Cardiac fibroblast (primary cell): Measurements from ENCODE around the gene SYNDIG1.

Experiments used
- DNase-seq, 2 donors: peaks; one replicate each; pipeline versions ENCODE4 v3.0.0 to v3.0.0-alpha.2; 2010; ENCODE audit warnings: low read depth in 2 of 2
- H3K4me3 ChIP-seq, 2 donors: replicated peaks in 1 of 2; 1 replicate in 1 of 2; 2 replicates in 1 of 2; pipeline ENCODE4 v1.5.1; 2011; ENCODE audit warnings: low read depth in 2 of 2, low read length in 2 of 2, mild to moderate bottlenecking in 2 of 2, moderate library complexity in 1 of 2
- CTCF ChIP-seq: IDR thresholded peaks from one replicate; pipeline ENCODE4 v1.5.1; 2011; ENCODE audit warnings: low read depth, mild to moderate bottlenecking, low read length, inconsistent platforms

Gene SYNDIG1

DNA sequence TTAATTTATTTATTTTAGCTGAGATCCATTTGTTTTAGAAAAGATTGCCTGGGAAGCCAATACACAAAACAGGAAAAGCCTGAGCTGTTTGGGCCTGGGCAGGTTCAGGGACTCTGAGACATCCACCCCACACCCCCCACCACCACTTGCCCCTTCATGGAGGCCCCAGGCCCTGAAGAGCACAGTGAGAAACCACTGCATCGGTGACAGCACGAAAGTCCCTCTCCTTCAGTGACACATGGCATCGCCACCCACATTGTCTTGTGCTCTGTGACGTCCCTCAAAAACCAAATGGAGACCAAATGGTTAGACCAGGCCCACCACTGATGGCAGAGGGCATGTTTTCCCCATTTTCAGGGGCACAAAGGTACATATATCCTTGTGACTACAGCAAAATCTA, 106.4 kb downstream of the SYNDIG1 start:
- no peak for DNase-seq
- H3K4me3 ChIP-seq: no peak overlapping the region
- no peak for TF ChIP-seq CTCF

- TF ChIP-seq CTCF: no peak
- DNase-seq: no peak
- no peak overlapping the region for H3K4me3 ChIP-seq
Observed at GRCh38 chr20:24576447-24576846, 107.0 kb downstream of the SYNDIG1 start.

GRCh38 chr20:24577271-24577909, 108.0 kb downstream of the SYNDIG1 start:
- no peak for TF ChIP-seq CTCF
- DNase-seq: no peak
- H3K4me3 ChIP-seq: no peak overlapping the region

DNA sequence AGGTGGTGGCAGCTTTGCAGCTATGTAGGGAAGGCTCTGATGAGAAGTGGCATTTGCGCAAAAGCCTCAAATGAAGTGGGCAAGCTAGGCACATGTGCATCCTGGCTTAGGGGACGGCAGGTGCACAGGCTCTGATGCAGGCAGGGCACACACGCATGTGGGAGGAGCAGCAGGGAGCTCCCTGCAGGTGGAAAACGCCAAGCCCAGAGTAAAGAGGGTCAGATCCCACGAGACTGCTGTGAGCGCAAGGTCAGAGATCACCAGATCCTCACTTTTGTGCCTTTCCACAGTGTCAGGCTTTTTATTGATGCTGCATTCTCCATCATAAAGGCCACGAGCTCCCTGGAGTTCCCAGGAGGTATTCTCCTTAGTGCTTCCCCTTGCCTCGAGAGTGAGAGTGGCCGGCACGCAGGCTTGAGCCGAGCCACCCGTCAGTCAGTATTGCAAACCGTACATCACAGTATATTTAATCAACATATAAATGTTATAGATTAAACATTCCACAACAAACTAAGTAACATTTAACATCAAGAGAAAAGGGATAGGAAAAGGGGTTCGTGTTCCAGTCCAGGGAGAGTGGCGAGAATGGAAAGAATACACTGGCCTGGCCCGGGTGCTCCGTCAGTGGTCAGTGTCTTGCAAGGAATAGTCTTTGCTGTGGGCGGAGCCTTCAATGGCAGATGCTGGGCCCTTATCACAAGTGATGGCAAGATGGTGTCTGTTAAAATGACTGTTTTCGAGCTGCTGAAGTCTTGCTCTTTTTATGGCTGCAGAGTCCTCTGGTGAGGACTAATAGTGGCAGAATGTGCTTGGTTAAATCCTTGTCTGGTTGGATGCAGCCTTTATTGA, 109.4 kb downstream of the SYNDIG1 start:
- DNase-seq: no peak
- TF ChIP-seq CTCF: no peak
- H3K4me3 ChIP-seq: no peak overlapping the region

DNA sequence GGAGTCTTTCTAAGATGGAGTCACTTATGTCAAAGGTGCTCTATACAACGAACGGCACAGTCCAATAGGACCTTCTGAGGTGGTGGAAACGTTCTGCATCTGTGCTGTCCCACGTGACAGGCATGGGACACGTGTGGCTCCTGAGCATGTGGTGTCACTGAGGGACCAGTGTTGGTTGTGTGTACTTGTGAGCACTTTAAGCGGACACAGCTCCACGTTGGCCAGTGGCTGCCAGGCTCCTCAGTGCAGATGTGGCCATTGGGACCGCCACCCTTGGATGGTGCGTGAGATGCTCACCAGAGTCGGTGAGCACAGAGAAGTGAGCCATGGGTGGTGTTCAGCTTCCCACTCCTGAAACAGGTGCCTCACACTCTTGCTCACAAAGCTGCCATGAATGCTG, 110.0 kb downstream of the SYNDIG1 start:
- DNase-seq: no peak
- TF ChIP-seq CTCF: no peak
- H3K4me3 ChIP-seq: no peak overlapping the region

- no peak for DNase-seq
- no peak overlapping the region for H3K4me3 ChIP-seq
- TF ChIP-seq CTCF: no peak
Observed at GRCh38 chr20:24580006-24580405, 110.6 kb downstream of the SYNDIG1 start.
